K562 (cell line): ENCODE results near the gene XRRA1.

Experiments used
- MXI1 ChIP-seq: IDR thresholded peaks from 2 replicates; pipeline ENCODE4 v1.6.1; 2011; ENCODE audit warnings: low read depth, mild to moderate bottlenecking, improper control_type of control experiment, low read length
- NCOA1 ChIP-seq: fragments of 450-650 bp; IDR thresholded peaks from 2 replicates; pipeline ENCODE4 v1.6.1; 2016; ENCODE audit warnings: low read depth
- POLR2A ChIP-seq: fragments of 450-650 bp; conservative IDR thresholded peaks from 2 replicates; pipeline ENCODE4 v1.6.1; 2016
- RCOR1 ChIP-seq, 2 experiments: IDR thresholded peaks; 2 replicates each; pipeline ENCODE4 v1.6.1; 2012; ENCODE audit warnings: low read depth in 2 of 2, low read length in 2 of 2, borderline replicate concordance in 1 of 2, improper control_type of control experiment in 1 of 2
- RFX5 ChIP-seq: IDR thresholded peaks from 2 replicates; pipeline ENCODE4 v1.6.1; 2011; ENCODE audit warnings: low read depth, mild to moderate bottlenecking, improper control_type of control experiment, low read length
- TCF7L2 ChIP-seq: fragments of 150-350 bp; IDR thresholded peaks from 2 replicates; pipeline ENCODE4 v1.6.1; 2016; ENCODE audit warnings: low read depth, mild to moderate bottlenecking, low read length, moderate library complexity
- ZFP30 ChIP-seq: fragments of 250-450 bp; sonication (Bioruptor Pico); IDR thresholded peaks from 2 replicates; pipeline ENCODE4 v1.8.0; 2022; ENCODE audit warnings: moderate library complexity, mild to moderate bottlenecking, inconsistent platforms, borderline replicate concordance
- ZNF133 ChIP-seq: fragments of 250-450 bp; sonication (Bioruptor Pico); IDR thresholded peaks from 2 replicates; pipeline ENCODE4 v1.4.0; 2020; ENCODE audit warnings: mild to moderate bottlenecking
- ZNF551 ChIP-seq: fragments of 250-450 bp; sonication (Bioruptor Pico); IDR thresholded peaks from 2 replicates; pipeline ENCODE4 v1.5.0; 2021; ENCODE audit warnings: mild to moderate bottlenecking, moderate library complexity
- TF ChIP-seq, protein P1 (sequence below): fragments of 150-350 bp; IDR thresholded peaks from 2 replicates; pipeline ENCODE4 v1.6.1; 2014; ENCODE audit warnings: low read depth, mild to moderate bottlenecking, low read length, borderline replicate concordance
- TF ChIP-seq, protein P2 (sequence below): sonication (generic); formaldehyde crosslinking; IDR thresholded peaks from 2 replicates; pipeline ENCODE4 v1.8.0; 2022; ENCODE audit warnings: missing genetic modification reagents, mild to moderate bottlenecking, borderline replicate concordance
- TF ChIP-seq, protein P3 (sequence below), 3 experiments: IDR thresholded peaks in 2 of 3; conservative IDR thresholded peaks in 1 of 3; 2 replicates each; pipeline ENCODE4 v1.5.1; 2011 to 2012; ENCODE audit warnings: low read length in 3 of 3, mild to moderate bottlenecking in 3 of 3, control low read depth in 2 of 3, improper control_type of control experiment in 1 of 3, inconsistent platforms in 1 of 3, low read depth in 1 of 3, mixed read lengths in 1 of 3, moderate library complexity in 1 of 3; ENCODE audit not compliant: insufficient read depth in 2 of 3

DNA sequence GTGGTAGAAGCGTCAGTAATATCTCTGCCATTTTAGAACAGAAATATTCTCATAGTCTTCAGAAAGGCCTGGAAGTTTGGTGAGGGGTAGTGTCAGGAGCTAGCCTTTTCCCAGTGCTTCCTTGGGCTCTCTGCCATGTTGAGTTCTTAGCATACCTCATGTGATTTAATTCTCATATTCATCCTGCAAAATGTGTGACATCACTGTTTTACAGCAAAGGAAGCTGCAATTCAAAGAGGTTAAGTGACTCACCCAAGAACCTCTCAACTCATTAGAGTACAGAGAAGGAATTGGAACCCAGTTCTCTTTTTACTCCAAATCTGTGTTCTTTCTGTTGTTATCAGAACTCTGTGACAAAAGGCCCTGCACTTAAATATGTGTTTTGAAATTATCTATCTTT lies 128.1 kb downstream of the XRRA1 start:
- TF ChIP-seq MXI1 (no peak), TCF7L2 (no peak), NCOA1 (no peak), POLR2A (no peak), ZNF551 (no peak), ZFP30 (CRISPR knock-in tag) (no peak), RFX5 (no peak), ZNF133 (CRISPR knock-in tag) (no peak), RCOR1 (IDR thresholded peaks at IDR 0.05; ENCODE audit: borderline replicate concordance in 1 of 2, low read depth in 2 of 2, low read length in 2 of 2) (no peak)
- TF ChIP-seq, protein P1, sequence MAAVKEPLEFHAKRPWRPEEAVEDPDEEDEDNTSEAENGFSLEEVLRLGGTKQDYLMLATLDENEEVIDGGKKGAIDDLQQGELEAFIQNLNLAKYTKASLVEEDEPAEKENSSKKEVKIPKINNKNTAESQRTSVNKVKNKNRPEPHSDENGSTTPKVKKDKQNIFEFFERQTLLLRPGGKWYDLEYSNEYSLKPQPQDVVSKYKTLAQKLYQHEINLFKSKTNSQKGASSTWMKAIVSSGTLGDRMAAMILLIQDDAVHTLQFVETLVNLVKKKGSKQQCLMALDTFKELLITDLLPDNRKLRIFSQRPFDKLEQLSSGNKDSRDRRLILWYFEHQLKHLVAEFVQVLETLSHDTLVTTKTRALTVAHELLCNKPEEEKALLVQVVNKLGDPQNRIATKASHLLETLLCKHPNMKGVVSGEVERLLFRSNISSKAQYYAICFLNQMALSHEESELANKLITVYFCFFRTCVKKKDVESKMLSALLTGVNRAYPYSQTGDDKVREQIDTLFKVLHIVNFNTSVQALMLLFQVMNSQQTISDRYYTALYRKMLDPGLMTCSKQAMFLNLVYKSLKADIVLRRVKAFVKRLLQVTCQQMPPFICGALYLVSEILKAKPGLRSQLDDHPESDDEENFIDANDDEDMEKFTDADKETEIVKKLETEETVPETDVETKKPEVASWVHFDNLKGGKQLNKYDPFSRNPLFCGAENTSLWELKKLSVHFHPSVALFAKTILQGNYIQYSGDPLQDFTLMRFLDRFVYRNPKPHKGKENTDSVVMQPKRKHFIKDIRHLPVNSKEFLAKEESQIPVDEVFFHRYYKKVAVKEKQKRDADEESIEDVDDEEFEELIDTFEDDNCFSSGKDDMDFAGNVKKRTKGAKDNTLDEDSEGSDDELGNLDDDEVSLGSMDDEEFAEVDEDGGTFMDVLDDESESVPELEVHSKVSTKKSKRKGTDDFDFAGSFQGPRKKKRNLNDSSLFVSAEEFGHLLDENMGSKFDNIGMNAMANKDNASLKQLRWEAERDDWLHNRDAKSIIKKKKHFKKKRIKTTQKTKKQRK = no peak
- TF ChIP-seq, protein P2, sequence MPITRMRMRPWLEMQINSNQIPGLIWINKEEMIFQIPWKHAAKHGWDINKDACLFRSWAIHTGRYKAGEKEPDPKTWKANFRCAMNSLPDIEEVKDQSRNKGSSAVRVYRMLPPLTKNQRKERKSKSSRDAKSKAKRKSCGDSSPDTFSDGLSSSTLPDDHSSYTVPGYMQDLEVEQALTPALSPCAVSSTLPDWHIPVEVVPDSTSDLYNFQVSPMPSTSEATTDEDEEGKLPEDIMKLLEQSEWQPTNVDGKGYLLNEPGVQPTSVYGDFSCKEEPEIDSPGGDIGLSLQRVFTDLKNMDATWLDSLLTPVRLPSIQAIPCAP (CRISPR knock-in tag) = no peak
- TF ChIP-seq, protein P3, sequence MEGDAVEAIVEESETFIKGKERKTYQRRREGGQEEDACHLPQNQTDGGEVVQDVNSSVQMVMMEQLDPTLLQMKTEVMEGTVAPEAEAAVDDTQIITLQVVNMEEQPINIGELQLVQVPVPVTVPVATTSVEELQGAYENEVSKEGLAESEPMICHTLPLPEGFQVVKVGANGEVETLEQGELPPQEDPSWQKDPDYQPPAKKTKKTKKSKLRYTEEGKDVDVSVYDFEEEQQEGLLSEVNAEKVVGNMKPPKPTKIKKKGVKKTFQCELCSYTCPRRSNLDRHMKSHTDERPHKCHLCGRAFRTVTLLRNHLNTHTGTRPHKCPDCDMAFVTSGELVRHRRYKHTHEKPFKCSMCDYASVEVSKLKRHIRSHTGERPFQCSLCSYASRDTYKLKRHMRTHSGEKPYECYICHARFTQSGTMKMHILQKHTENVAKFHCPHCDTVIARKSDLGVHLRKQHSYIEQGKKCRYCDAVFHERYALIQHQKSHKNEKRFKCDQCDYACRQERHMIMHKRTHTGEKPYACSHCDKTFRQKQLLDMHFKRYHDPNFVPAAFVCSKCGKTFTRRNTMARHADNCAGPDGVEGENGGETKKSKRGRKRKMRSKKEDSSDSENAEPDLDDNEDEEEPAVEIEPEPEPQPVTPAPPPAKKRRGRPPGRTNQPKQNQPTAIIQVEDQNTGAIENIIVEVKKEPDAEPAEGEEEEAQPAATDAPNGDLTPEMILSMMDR (IDR thresholded peaks at IDR 0.05 in 2 of 3, conservative IDR thresholded peaks at IDR 0.05 in 1 of 3; ENCODE audit: insufficient read depth in 2 of 3, low read depth in 1 of 3, low read length in 3 of 3) = no peak
